HepG2 (cell line): ENCODE measurements around the gene FGGY. TPM values are rescaled to one million over a fixed set of nuclear protein-coding genes. Genes with fewer than 3 reads are reported as not detected.

Source experiments
- AKAP8 ChIP-seq: sonication (generic); formaldehyde crosslinking; IDR thresholded peaks from 2 replicates; pipeline ENCODE4 v1.5.1; 2020; ENCODE audit warnings: mild to moderate bottlenecking, missing genetic modification reagents
- CC2D1A ChIP-seq: sonication (generic); formaldehyde crosslinking; IDR thresholded peaks from 2 replicates; pipeline ENCODE4 v1.8.1; 2023; ENCODE audit warnings: mild to moderate bottlenecking, missing genetic modification reagents
- CCAR2 ChIP-seq: fragments of 200-400 bp; formaldehyde crosslinking; optimal IDR thresholded peaks from 2 replicates; pipeline ENCODE3; 2018; ENCODE audit warnings: low read depth, mild to moderate bottlenecking, low read length, moderate library complexity
- CCDC6 ChIP-seq: sonication (generic); formaldehyde crosslinking; IDR thresholded peaks from 2 replicates; pipeline ENCODE4 v1.8.1; 2022; ENCODE audit warnings: mild to moderate bottlenecking, missing genetic modification reagents, moderate library complexity
- FOXJ3 ChIP-seq: sonication (generic); formaldehyde crosslinking; IDR thresholded peaks from 2 replicates; pipeline ENCODE4 v1.4.0; 2020; ENCODE audit warnings: missing genetic modification reagents, mild to moderate bottlenecking, borderline replicate concordance
- HCFC1 ChIP-seq: fragments of 150-350 bp; IDR thresholded peaks from 2 replicates; pipeline ENCODE4 v1.6.1; 2014; ENCODE audit warnings: low read depth, low read length
- HNRNPLL ChIP-seq: fragments of 200-400 bp; formaldehyde crosslinking; IDR thresholded peaks from 2 replicates; pipeline ENCODE4 v1.6.1; 2017; ENCODE audit warnings: mild to moderate bottlenecking, low read depth, low read length; ENCODE audit not compliant: poor library complexity, severe bottlenecking
- HOXA7 ChIP-seq: sonication (generic); formaldehyde crosslinking; IDR thresholded peaks from 2 replicates; pipeline ENCODE4 v1.8.1; 2022; ENCODE audit warnings: mild to moderate bottlenecking, missing genetic modification reagents, moderate library complexity
- KLF12 ChIP-seq: sonication (generic); formaldehyde crosslinking; IDR thresholded peaks from 2 replicates; pipeline ENCODE4 v1.4.0; 2020; ENCODE audit warnings: missing genetic modification reagents, borderline replicate concordance
- MIER2 ChIP-seq: IDR thresholded peaks from 2 replicates; pipeline ENCODE4 v1.6.1; 2016; ENCODE audit warnings: missing biosample characterization, missing genetic modification reagents
- PAX8 ChIP-seq: sonication (generic); formaldehyde crosslinking; IDR thresholded peaks from 2 replicates; pipeline ENCODE4 v1.8.0; 2022; ENCODE audit warnings: mild to moderate bottlenecking, missing genetic modification reagents, borderline replicate concordance
- PLRG1 ChIP-seq: fragments of 450-650 bp; conservative IDR thresholded peaks from 2 replicates; pipeline ENCODE4 v1.6.1; 2016
- SP4 ChIP-seq: sonication (generic); formaldehyde crosslinking; IDR thresholded peaks from 2 replicates; pipeline ENCODE4 v1.8.1; 2023; ENCODE audit warnings: mild to moderate bottlenecking, missing genetic modification reagents
- SUZ12 ChIP-seq: fragments of 150-350 bp; IDR thresholded peaks from 2 replicates; pipeline ENCODE4 v1.6.1; 2014; ENCODE audit warnings: low read depth, low read length
- TCF7L2 ChIP-seq: IDR thresholded peaks from 2 replicates; pipeline ENCODE4 v1.6.1; 2011; ENCODE audit warnings: mild to moderate bottlenecking, low read depth, low read length, moderate library complexity
- THYN1 ChIP-seq: sonication (generic); formaldehyde crosslinking; IDR thresholded peaks from 2 replicates; pipeline ENCODE4 v1.8.1; 2023; ENCODE audit warnings: low read depth, mild to moderate bottlenecking, moderate library complexity, missing genetic modification reagents, borderline replicate concordance
- TP53 ChIP-seq: sonication (generic); formaldehyde crosslinking; conservative IDR thresholded peaks from 2 replicates; pipeline ENCODE4 v1.4.0; 2020; ENCODE audit warnings: missing genetic modification reagents
- YEATS2 ChIP-seq: sonication (generic); formaldehyde crosslinking; IDR thresholded peaks from 2 replicates; pipeline ENCODE4 v1.4.0; 2020; ENCODE audit warnings: missing genetic modification reagents, borderline replicate concordance
- ZBTB7B ChIP-seq: sonication (generic); formaldehyde crosslinking; IDR thresholded peaks from 2 replicates; pipeline ENCODE4 v1.4.0; 2020; ENCODE audit warnings: missing genetic modification reagents
- ZFYVE20 ChIP-seq: sonication (generic); formaldehyde crosslinking; IDR thresholded peaks from 2 replicates; pipeline ENCODE4 v1.8.0; 2023; ENCODE audit warnings: low read depth, mild to moderate bottlenecking, moderate library complexity, missing genetic modification reagents, borderline replicate concordance
- ZNF24 ChIP-seq: fragments of 450-650 bp; IDR thresholded peaks from 2 replicates; pipeline ENCODE4 v1.6.1; 2017; ENCODE audit warnings: antibody characterized with exemption, mild to moderate bottlenecking
- ZNF782 ChIP-seq: sonication (generic); formaldehyde crosslinking; IDR thresholded peaks from 2 replicates; pipeline ENCODE4 v1.4.0; 2020; ENCODE audit warnings: missing genetic modification reagents, mild to moderate bottlenecking, borderline replicate concordance
- ZNF83 ChIP-seq: sonication (generic); formaldehyde crosslinking; IDR thresholded peaks from 2 replicates; pipeline ENCODE4 v1.4.0; 2020; ENCODE audit warnings: missing genetic modification reagents, mild to moderate bottlenecking, borderline replicate concordance
- ZNF839 ChIP-seq: sonication (generic); formaldehyde crosslinking; IDR thresholded peaks from 2 replicates; pipeline ENCODE4 v1.4.0; 2020; ENCODE audit warnings: missing genetic modification reagents, mild to moderate bottlenecking, borderline replicate concordance
- polyA plus RNA-seq, 8 experiments: library from polyadenylated mRNA; depleted of rRNA in 3 of 8; stranded (reverse) in 7 of 8; unstranded in 1 of 8; fragments of >200 nt; fragmentation: Illumina TruSeq in 4 of 8; extraction: Trizol in 4 of 8; gene quantifications; 2 replicates each; pipeline versions ENCODE4 v1.2.1 to v1.2.3, GENCODE V29; 2011 to 2016; ENCODE audit warnings: low read depth in 4 of 8, missing spikeins in 1 of 8, mixed read lengths in 1 of 8; ENCODE audit not compliant: insufficient read depth in 1 of 8
- total RNA-seq, 5 experiments: library from RNA; depleted of rRNA; stranded (reverse); fragments of >200 nt; fragmentation: Illumina TruSeq; extraction: Trizol; gene quantifications; 2 replicates each; pipeline ENCODE4 v1.2.3, GENCODE V29; 2016; ENCODE audit warnings: low read depth in 1 of 5
- TF ChIP-seq, protein P1 (sequence below): sonication (generic); formaldehyde crosslinking; IDR thresholded peaks from 2 replicates; pipeline ENCODE4 v1.4.0; 2020; ENCODE audit warnings: missing genetic modification reagents
- TF ChIP-seq, protein P2 (sequence below): sonication (generic); formaldehyde crosslinking; IDR thresholded peaks from 2 replicates; pipeline ENCODE4 v1.5.0; 2020; ENCODE audit warnings: missing genetic modification reagents

The FGGY gene
- total and polyA plus RNA-seq, 2 of the 13 experiments (the other 11 are each of a cell fraction or from before 2014, with no cell fraction given), result 15.7 to 27.5 TPM

DNA sequence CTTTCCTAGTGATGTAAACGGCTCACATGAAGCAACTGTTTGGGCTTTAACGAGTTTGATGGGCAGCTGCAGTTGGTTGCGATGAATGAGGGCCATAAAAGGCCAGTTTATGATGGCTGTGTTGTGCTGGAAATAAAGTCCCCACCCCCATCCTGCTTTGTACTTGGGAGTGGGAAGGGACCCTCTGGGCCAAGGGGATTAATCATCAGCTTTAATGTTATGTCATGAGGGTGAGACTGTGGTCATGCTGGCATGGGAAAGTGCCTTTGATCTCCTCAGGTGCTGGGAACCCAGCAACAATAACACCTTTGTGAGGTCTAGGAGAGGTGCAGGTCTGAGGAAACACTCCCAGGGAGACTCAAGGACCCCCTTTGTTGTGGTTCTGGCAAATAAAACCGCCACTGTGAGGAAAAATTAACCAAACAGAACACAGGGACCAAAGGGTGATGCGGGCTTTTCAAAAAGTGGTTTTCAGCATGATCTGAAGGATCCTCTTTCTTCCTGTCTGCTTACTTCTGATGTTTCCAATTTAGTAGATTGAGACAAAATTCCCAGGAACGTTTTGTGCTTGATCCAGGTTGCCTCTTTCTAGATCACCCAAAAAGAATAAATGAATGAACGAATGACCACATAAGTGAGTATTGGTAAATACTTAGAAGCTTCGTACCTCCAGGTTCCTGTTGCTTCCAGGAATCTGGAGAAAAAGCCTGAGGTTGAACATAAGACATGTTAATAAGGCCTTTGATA lies 260.1 kb downstream of the FGGY start (continued):
- TF ChIP-seq, protein P1, sequence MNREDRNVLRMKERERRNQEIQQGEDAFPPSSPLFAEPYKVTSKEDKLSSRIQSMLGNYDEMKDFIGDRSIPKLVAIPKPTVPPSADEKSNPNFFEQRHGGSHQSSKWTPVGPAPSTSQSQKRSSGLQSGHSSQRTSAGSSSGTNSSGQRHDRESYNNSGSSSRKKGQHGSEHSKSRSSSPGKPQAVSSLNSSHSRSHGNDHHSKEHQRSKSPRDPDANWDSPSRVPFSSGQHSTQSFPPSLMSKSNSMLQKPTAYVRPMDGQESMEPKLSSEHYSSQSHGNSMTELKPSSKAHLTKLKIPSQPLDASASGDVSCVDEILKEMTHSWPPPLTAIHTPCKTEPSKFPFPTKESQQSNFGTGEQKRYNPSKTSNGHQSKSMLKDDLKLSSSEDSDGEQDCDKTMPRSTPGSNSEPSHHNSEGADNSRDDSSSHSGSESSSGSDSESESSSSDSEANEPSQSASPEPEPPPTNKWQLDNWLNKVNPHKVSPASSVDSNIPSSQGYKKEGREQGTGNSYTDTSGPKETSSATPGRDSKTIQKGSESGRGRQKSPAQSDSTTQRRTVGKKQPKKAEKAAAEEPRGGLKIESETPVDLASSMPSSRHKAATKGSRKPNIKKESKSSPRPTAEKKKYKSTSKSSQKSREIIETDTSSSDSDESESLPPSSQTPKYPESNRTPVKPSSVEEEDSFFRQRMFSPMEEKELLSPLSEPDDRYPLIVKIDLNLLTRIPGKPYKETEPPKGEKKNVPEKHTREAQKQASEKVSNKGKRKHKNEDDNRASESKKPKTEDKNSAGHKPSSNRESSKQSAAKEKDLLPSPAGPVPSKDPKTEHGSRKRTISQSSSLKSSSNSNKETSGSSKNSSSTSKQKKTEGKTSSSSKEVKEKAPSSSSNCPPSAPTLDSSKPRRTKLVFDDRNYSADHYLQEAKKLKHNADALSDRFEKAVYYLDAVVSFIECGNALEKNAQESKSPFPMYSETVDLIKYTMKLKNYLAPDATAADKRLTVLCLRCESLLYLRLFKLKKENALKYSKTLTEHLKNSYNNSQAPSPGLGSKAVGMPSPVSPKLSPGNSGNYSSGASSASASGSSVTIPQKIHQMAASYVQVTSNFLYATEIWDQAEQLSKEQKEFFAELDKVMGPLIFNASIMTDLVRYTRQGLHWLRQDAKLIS (CRISPR knock-in tag), result no peak
- TF ChIP-seq ZNF839 (no peak), CCDC6 (peak; percentile 85; the same call in 1 of the 2 replicates), HNRNPLL (no peak), ZFYVE20 (CRISPR knock-in tag) (peak; percentile 33; the same call in 1 of the 2 replicates), AKAP8 (CRISPR knock-in tag) (no peak), MIER2 (CRISPR knock-in tag) (peak; percentile 78), HOXA7 (no peak), ZNF24 (peak; percentile 78), TCF7L2 (peak; percentile 97), ZNF83 (CRISPR knock-in tag) (no peak), YEATS2 (CRISPR knock-in tag) (peak; percentile 49; the same call in 1 of the 2 replicates), THYN1 (CRISPR knock-in tag) (peak; percentile 65; the same call in 1 of the 2 replicates), HCFC1 (no peak), KLF12 (CRISPR knock-in tag) (no peak), PLRG1 (no peak), ZBTB7B (CRISPR knock-in tag) (peak; percentile 98), CCAR2 (peak; percentile 89), ZNF782 (CRISPR knock-in tag) (no peak), TP53 (CRISPR knock-in tag) (no peak), FOXJ3 (CRISPR knock-in tag) (peak; percentile 76; the same call in 1 of the 2 replicates), PAX8 (CRISPR knock-in tag) (no peak), CC2D1A (CRISPR knock-in tag) (peak; percentile 98), SP4 (CRISPR knock-in tag) (peak; percentile 15; the same call in 1 of the 2 replicates), SUZ12 (no peak)
- TF ChIP-seq, protein P2, sequence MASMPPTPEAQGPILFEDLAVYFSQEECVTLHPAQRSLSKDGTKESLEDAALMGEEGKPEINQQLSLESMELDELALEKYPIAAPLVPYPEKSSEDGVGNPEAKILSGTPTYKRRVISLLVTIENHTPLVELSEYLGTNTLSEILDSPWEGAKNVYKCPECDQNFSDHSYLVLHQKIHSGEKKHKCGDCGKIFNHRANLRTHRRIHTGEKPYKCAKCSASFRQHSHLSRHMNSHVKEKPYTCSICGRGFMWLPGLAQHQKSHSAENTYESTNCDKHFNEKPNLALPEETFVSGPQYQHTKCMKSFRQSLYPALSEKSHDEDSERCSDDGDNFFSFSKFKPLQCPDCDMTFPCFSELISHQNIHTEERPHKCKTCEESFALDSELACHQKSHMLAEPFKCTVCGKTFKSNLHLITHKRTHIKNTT (CRISPR knock-in tag), result no peak
